HG02938 (cell line): Measurements from ENCODE around the gene EML3.
"Not testable (repeated sequence)": the region's sequence is repeated elsewhere in the genome, so short reads cannot be mapped to it uniquely, and the experiment has no call there.

Experiments used
- ATAC-seq: cut with Tn5 transposase; IDR thresholded peaks from one replicate; pipeline ENCODE4 v1.9.1; 2021; ENCODE audit warnings: mild to moderate bottlenecking, moderate library complexity; ENCODE audit not compliant: unreplicated experiment

EML3 gene

DNA sequence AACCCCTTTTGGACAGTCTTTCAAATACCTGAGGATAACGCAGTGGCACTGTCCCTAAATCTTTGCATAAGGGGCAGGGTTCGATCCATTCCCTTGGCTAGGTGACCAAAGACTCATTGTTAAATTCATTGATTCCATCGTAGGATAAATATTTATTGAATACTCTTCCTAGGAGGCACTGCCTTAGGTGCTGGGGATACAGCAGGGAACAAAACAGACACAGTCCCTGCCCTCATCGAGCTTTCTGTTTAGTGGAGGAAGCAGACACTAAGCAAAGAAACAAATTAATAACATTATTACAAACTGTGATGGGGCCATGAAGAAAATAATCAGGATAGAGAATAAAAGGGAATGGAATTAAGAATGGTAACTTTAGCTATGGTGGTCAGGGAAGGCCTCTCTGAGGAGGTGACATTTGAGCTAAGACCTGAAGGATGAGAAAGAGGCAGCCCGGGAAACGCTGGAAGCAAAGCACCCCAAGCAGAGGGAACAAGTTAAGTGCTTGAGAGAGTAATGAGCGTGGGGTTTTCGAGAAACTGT is 8.5 kb upstream of the EML3 start:
- no peak for ATAC-seq

DNA sequence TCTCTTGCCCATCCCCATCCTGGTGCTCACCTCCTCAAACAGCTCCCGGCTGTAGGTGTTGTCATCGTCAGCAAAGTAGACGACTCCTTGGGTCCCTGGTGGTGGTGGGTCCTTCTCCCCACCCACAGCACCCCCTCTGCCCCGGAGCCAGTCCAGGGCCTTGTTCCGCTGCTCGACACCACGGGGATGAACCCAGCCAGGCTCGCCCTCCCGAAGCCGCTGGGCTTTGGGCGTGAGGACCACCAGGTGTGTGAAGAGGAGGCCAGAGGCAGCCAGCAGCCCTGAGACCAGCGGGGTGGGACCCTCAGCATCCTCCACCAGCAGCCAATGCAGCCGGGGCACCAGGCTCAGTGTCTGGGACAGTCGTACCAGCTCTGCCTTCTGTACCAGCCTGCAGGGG is 4.4 kb upstream of the EML3 start:
- not testable (repeated sequence) for ATAC-seq

DNA sequence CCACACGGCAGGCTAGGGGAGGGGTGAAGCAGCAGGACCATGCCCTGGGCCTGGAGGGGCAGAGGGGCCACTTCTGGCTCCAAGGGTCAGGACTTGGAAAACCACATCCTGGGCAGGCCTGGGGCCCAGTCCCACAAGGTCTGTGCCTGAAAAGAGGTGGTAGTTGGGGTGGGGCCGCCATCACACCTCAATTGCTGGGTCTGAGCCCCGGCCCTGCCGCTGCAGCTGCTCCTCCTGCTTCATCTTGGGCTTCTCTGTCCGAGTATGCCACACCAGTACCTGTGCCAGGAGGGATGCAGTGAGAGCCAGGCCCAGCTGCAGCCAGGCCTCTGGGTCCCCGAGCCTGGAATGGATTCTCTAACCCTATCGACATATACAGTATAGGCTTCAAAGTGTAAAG is 2.9 kb upstream of the EML3 start:
- ATAC-seq, result no peak

DNA sequence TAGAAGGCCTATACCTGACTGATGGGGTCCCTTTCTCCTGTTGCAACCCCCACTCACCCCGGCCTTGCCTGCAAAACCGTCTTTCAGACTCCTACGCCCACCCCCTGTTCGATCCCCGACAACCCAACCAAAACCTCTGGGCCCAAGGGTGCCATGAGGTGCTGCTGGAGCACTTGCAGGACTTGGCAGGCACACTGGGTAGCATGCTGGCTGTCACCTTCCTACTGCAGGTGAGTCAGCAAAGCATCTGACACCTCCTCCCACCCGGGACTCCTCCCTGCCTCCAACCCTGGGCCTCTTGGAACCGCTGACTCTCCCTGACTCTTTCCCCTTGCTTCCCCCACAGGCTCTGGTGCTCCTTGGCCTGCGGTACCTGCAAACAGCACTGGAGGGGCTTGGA is 1.7 kb upstream of the EML3 start:
- ATAC-seq, result no peak

DNA sequence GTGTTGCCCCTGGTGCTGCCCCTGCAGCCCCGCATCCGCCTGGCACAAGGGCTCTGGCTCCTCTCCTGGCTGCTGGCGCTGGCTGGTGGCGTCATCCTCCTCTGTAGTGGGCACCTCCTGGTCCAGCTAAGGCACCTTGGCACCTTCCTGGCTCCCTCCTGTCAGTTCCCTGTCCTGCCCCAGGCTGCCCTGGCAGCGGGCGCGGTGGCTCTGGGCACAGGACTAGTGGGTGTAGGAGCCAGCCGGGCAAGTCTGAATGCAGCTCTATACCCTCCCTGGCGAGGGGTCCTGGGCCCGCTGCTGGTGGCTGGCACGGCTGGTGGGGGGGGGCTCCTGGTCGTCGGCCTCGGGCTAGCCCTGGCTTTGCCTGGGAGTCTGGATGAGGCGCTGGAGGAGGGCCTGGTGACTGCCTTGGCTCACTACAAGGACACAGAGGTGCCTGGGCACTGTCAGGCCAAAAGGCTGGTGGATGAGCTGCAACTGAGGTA is 760 bp upstream of the EML3 start:
- ATAC-seq, result no peak

DNA sequence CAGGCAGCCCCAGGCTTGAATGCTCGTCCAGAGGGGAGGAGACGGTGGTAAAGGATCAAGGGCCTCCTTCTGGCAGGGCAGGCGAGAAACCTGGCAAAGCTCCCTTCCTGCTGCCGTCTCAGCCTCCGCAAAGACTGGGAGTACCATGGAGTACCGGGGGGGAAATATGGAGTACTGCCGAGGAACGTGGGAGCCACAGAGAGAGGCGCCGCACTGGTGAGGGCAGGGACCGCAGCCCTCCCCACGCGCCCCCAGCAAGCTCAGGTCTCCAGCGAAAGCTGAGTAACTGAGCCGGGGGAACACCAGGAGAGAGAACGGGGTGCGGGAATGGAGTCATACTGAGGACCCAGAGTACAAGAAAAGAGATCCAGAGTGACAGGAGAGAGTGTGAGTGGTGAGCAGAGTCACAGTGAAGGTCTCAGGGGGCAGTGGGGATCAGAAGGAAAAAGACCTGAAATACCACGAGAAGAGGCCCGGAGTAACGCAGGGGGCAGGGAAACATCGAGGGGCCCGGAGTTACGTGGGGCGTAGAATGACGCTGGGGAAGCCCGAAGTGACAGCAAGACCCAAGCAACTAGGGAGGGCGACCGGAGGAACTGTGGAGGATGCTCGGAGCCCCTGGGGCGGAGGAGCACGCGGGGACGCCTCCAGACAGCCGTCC is 740 bp downstream of the EML3 start:
- ATAC-seq, result peak; percentile 24

DNA sequence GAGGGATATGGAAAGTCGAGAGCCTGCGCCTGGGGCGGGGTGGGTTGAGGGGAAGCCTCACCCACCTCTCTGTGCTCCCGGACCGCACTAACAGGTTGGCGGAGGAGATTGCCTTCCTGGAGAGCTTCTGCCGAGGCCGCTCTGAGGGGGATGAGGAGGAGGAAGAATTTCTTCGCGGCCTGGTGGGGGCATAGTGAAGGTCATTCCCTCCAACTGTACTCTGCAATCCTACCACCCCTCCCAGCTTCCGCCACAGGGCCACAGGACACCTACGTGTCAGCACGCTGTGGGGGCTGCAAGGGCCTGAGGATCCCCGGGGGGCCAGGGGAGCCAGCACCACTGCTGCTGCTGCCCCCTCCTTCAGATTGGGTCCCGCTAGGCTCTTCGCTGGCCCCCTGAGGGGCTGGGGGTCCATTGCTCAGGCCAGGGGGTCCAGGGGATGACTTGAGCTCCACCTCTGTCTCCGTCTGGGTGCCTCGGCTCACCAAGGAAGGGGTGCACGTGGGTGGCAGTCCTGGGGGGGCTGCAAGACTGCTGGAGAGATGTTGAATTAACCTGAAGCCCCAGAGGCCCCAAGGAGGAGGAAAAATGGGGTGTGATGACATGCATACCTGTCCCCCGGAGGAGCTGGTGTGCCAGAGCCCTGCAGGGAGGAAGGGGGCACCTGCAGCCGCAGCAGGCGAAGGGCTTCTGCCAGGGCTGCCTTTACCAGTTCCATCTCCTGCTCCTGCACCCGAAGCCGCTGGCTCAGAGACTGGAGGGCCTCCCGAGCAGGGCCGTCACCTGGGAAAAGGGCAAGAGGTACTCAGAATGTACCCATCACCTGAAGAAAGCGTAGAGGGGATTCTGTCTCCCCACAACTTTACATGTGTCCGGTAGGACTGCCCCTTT is 1.5 kb downstream of the EML3 start:
- no peak for ATAC-seq

DNA sequence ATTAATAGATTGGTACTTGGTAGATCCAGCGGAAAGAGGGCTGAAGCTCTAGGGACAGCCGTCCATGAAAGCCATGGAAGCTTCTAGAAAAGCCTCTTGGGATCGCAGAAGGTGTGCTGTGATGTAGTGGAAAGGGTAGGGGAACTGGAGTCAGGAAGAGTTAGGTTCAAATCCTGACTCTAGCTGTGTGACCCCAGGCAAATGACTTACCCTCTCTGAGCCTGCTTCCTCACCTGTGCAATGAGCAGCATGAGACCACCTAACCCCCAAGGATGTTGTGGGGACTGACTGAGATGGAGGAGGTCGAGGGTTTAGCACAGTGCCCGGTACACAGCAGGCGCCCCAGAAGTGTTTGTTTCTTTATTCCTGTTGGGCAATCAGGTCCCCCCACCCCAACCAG is 2.2 kb downstream of the EML3 start:
- ATAC-seq, result no peak

DNA sequence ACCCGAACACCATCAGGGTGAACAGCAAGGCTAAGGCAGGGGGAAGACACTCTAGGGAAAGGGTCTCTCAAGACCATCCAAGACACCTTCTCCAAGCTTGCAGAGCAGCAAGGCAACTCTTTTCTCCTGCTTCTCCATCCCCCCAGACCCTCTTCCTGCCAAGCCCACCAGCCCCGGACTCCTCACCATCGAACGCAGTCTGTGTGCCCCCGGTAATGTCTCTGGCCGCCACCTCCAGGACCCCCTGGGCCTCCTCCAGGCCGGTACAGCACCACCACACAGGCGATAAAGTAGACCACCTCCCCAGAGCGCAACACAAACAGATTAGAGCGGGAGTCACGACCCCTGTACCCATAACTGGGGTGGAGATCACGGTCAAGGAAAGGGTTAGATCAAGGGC is 3.8 kb downstream of the EML3 start:
- ATAC-seq, result no peak

DNA sequence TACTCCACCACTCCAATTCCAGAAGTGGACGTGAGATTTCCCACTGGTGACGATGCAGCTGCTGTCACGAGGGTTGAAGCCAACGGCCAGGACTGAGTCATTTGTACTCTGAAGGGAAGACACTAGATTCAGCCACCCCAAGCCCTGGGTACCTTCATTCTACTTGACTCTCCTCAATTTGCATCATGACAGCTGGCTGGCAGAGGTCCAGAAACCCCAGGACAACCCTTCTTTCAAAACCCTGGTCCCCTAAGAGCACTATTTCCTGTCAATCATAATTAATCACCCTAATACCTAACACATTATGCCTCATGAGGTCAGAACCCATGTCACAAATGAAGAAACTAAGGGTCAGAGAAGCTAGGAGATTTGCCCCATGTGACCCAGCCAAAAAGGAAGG is 4.9 kb downstream of the EML3 start:
- no peak for ATAC-seq

DNA sequence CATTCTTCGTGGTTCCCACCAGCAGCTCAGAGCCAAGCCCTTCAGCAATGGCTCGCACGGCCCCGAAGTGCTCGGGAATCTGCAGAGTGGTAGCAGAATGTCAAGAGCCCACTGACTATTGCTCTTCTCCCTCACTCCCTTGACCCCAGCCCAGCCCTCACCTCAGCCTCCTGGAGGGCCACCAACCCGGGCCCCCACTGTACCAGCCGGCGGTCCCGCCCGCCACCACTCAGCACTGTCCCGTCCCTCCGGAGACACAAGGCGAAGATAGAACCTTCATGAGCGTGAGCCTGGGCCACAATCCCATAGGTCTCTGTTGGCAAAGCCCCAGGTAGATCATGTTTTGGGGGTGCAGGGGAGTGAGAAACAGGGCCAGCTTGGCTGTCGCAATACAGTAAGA is 6.7 kb downstream of the EML3 start:
- no peak for ATAC-seq

DNA sequence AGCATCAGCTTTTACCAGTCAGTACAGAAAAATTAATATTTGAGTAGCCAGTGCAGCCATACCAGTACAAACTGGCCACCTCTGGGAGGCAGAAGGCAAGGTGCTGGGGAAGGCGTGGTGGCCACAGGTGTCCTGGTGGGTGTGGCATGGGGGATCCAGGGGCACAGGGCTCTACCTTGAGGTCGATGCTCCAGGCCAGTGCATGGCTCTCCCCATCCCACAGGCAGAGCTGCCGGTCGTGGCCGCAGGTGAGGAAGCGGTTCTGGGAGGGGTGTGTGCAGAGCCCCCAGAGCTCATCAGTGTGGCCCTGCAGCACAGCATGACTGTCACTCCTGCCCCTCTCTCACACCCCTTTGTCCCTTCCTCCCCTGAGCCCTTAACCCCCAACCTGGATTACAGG is 7.1 kb downstream of the EML3 start:
- no peak for ATAC-seq

DNA sequence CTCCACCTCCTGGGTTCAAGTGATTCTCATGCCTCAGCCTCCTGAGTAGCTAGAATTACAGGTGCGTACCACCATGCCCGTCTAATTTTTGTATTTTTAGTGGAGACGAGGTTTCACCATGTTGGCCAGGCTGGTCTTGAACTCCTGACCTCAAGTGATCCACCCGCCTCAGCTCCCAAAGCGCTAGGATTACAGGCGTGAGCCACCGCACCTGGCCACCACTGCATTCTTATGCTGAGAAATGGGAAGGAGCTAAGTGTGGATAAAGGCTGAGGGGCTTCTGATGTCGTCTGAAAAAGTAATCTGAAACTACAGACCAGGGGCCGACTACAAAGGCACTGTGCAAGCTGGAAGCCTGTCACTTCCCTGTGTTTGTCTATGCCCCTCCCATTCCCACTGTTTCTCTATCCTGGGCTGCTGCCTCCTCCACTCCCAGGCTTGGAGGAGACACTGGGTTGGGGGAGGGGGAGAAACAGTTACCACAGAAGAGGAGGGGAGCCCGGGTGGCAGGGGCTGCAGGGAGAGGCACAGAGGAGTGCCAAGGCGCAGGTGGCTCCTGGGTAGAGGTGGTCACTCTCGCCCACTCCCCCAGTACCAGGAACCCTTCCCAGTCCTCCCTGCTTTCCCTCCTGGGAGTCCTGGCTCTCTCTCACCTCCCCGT is 8.0 kb downstream of the EML3 start:
- no peak for ATAC-seq

DNA sequence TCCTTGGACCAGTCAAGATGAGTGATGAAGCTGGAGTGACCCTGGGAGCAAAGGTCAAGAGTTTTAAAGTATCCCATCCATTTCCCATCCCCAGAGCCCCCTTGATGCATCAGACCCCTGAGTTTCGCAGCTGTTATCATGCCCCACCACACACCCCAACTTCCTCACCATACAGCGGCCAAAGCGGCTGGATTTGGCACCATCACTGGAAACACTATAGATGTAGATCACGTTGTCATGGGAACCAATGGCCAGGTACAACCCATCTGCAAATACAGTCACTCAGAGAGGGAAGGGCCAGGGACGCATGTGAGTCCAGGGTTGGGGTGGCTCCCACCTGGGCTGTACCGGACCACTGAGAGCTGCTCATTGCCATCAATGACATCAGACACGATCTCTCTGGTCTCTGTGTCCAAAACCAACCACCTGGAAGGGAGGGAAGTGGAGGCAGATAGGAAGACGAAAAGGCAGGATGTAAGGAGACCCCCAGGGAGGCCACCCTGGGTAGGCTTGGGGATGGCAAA is 8.7 kb downstream of the EML3 start:
- no peak for ATAC-seq

DNA sequence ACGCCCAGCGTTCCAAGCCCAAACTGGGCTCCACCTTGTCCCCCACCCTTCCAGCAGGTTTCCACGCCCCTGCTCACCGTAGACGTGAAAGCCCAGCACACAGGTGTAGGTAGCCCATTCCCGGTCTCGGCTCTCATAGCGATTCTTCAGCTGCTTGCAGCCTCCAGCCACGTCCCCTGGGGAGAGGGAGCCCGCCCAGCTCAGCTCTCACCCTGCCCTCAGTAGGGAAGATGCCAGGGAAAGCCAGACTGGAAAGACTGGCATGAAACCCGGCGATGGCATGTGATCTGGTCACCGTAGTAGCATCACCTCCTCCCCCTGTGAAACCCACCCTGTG is 9.5 kb downstream of the EML3 start:
- ATAC-seq, result no peak

DNA sequence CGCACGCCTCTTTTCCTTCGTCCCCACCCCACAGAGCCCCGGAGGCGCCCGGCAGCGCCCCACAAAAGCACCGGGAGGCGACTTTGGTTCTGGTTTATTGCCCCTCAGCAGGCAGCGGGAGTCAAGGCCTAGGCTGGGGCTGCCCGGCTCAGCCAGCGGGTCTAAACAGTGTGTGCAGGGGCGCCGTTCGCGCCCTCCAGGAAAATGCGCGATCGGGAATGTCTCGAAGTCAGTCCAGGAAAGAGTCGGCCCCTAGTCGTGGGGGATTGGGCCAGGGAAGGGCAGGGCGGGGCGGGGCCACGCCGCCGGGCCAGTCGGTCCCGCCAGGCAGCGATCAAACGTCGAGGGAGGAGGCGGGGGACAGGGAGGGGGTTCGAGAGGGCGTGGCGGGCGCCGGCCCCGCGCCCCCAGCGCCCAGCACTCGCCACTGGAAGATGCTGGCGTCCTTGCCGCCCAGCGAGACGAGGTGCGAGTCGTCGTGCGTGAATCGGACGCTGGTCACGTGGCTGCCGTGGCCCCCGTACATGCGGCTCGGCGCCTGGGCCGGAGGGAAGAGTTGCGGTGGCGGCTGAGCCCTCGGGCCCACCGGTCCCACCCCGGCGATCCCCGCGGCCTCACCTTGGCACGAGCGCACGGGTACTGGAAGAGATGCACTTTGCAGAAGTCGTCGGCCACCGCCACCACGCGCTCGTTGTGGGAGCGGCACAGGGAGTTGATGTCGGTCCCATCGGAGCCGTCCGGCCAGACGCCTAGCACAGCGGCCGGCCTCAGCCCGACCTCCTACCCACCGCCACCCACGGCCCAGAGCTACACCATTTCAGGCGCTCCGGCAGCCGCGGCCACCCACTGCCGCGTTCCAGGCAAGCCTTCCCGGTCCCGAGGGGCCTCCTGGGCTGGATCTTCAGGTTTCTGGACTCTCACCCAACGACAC is 10.2 kb downstream of the EML3 start:
- no peak for ATAC-seq

DNA sequence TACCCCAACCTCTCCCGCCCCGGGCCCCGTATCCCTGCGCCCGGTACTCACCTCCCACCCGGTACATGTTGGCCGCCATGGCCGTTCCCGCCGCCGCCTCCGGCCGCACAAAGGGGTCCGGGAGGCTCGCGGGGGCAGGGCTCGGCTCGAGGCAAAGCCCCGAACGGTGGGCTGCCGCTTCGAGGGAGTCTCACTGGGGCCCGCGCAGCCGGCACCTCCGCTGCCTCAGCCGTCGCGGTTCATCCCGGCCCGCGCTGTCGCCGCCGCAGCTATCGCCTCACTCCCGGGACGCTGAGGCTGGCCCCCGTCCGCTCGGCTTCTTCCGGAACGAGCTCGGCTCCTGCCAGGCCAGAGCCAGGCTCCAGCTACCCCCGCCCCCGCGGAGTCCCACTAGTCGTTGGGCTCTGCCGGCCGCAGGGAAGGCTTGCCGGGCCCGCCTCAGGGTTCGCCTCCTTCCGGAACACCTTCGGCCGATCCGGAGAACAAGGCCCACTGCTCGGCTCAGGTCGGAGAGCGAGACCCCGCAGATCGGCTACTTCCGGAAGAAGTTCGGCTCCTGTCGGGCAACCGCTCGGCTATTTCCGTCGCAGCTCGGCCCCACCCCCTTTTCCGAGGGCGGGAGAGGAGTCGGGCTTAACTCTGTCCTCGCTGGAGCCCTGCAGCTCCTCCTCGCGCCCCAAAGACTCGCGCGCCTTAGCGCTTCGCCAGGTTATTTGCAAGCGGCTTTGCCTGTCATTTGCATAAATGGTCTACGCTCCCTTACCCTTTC is 11.0 kb downstream of the EML3 start, which contains the start of gene MTA2:
Gene MTA2 (minus strand): TSS at position 494 of the 769 bp plus-strand sequence. CDS start 415 bp downstream, at position 79.
- peak; percentile 71 for ATAC-seq

DNA sequence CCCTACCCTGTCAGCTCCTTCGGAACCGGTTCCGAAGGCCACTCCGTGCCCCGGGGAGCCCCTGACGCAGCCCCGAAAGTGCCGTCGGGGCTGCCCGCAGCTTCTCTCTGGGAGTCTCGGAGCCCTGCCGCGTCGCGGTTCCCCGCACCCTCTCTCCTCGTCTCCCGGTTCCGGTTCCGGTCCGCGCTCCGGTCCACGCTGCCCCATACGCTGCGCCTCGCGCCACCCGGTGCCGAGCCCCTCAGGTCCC is 11.5 kb downstream of the EML3 start:
- no peak for ATAC-seq

DNA sequence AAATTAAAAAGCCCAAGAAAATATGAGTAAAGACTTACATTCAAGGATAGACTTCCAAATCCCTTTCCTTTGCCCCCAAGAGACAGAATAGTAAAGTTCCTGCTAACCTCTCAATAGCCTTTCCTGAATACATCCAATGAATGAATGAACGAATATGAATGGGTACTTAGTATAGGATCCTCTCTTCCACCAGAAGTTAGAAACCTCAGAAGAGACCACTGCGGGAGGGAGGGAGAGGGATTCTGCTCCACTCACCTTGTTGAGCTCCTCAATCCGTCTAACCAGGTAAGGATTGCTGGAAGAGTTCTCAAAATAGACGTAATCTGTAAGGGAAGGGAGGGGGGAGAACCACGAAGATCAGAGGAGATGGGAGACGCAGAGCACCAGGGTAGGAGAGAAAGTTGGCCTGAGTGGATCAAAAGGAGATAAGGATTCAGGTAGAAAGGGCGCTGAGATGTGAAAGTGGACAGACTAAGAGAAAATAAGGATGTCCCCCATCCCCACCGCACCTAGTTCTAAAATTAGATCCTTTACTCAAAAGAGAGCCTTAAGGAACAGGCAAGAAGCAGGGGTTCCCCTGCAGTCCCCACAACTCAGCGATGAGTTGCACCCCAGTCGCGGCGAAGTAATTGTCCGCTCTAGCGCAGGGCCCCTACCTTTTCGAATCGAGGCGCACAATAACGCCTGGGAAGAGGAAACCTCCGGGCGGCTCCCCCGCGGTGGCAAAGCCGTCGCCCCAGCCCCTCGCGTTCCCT is 12.0 kb downstream of the EML3 start:
- no peak for ATAC-seq
